K562 treated with DMSO at 1 percent for 4 hours (cell line): ENCODE measurements around the gene ANK2. TPM values are rescaled to one million over a fixed set of nuclear protein-coding genes. Genes with fewer than 3 reads are reported as not detected.

Experiments used
- total RNA-seq: library from RNA; unstranded; fragments of 300-600 nt; gene quantifications from 2 replicates; pipeline ENCODE4 v1.2.3, GENCODE V29; 2022; ENCODE audit not compliant: insufficient read depth

ANK2 gene
- not detected in 2 replicates for total RNA-seq

GRCh38 chr4:113049421-113050370, at the start of gene ANK2:
TSS of gene ANK2 (plus strand) at chr4:113049653. CDS start at chr4:113049729, 76 bp downstream.

